ENCODE data around the gene GALNTL6. TPM values are rescaled to one million over a fixed set of nuclear protein-coding genes. Genes with fewer than 3 reads are reported as not detected.

Gene GALNTL6
- total RNA-seq, 1 experiment from 2014 or later: not detected

- no peak overlapping the region for H3K9ac ChIP-seq (ENCODE audit: extremely low read depth, insufficient read length, low read length)
- no peaks in the 10 kb centered on the region for H3K79me1 ChIP-seq (ENCODE audit: insufficient read depth, low read depth, low read length, poor library complexity, severe bottlenecking)
- no peaks in the 10 kb centered on the region for H4K20me1 ChIP-seq (ENCODE audit: control insufficient read depth, insufficient read depth, insufficient read length)
- H3K9me3 ChIP-seq (ENCODE audit: control insufficient read depth, low read depth, low read length): no peaks in the 10 kb centered on the region
- no peak overlapping the region for H2AK5ac ChIP-seq (ENCODE audit: insufficient read length, low read length)
- no peak overlapping the region for H3K4me2 ChIP-seq (ENCODE audit: insufficient read depth, insufficient read length, low read length)
- H3K4ac ChIP-seq (ENCODE audit: low read depth, low read length): no peak overlapping the region
- no CpG with 5 or more reads among the region's 2 CpGs for WGBS (ENCODE audit: extremely low coverage, insufficient read length, low lambda C conversion rate)
- H4K8ac ChIP-seq (replicated peaks; ENCODE audit: insufficient read length, low read depth, low read length): no peak overlapping the region
- Mint-ChIP-seq H3K9me3 (peaks cover 15 to 16% of the 10 kb centered on the region in 2 experiments), H3K4me3 (no peak overlapping the region), H3K36me3 (ENCODE audit: insufficient read depth in 1 of 3, low read depth in 3 of 3) (peaks cover 2 to 13% (median 8%) of the 10 kb centered on the region in 3 experiments; a peak in 6 of 7 replicates), H3K27ac (no peak overlapping the region), H3K27me3 (ENCODE audit: low read depth) (no peaks in the 10 kb centered on the region), H3K4me1 (peaks cover 9 to 14% of the 10 kb centered on the region in 2 experiments)
- H3K79me2 ChIP-seq (ENCODE audit: insufficient read depth, low read length): no peaks in the 10 kb centered on the region
- no peak overlapping the region for H4K91ac ChIP-seq (ENCODE audit: insufficient read length, low read depth, low read length)
- no peak overlapping the region for H3K23ac ChIP-seq (ENCODE audit: insufficient read length, low read depth, low read length)
- no peak overlapping the region for H2BK20ac ChIP-seq (ENCODE audit: low read depth, low read length, poor library complexity, severe bottlenecking)
- no peaks in the 10 kb centered on the region for H3K23me2 ChIP-seq (ENCODE audit: insufficient read length, low read depth, low read length, poor library complexity, severe bottlenecking)
- H3T11ph ChIP-seq (ENCODE audit: low read length): no peak overlapping the region
- no peak overlapping the region for H2BK120ac ChIP-seq (ENCODE audit: low read depth, low read length, poor library complexity, severe bottlenecking)
- no peak overlapping the region for H2AFZ ChIP-seq (ENCODE audit: low read length)
- H3K14ac ChIP-seq (ENCODE audit: insufficient read depth, low read length): no peak overlapping the region
- H3K56ac ChIP-seq (ENCODE audit: insufficient read length, low read depth, low read length): no peak overlapping the region
- no peaks in the 10 kb centered on the region; the same call in 1 of the 2 replicates for H3K4me1 ChIP-seq (ENCODE audit: insufficient read depth, low read length)
- no peak overlapping the region for H3K27ac ChIP-seq (ENCODE audit: insufficient read length, low read depth, low read length)
- no peak overlapping the region for H4K5ac ChIP-seq (ENCODE audit: insufficient read length, low read depth, low read length)
- H3K27me3 ChIP-seq (ENCODE audit: insufficient read depth, low read length): no peaks in the 10 kb centered on the region
- H2BK12ac ChIP-seq (ENCODE audit: insufficient read length, low read depth, low read length): no peak overlapping the region
- TF ChIP-seq CTCF (conservative IDR thresholded peaks at IDR 0.05): no peak
- DNase-seq: no peak
- H2BK5ac ChIP-seq (ENCODE audit: insufficient read length, low read length): no peak overlapping the region
- no peak overlapping the region for H3K18ac ChIP-seq (ENCODE audit: insufficient read length, low read depth, low read length)
- H2BK15ac ChIP-seq (ENCODE audit: low read depth, low read length): no peak overlapping the region
Observed at GRCh38 chr4:172865103-172865502, 1051.9 kb downstream of the GALNTL6 start.
